Heart left ventricle (tissue), 13 donors: ENCODE results near the gene SULT1E1.

Experiments
- POLR2A ChIP-seq, 2 donors: fragments of 450-650 bp; IDR thresholded peaks; one replicate each; pipeline ENCODE4 v1.6.1; 2017; ENCODE audit warnings: antibody characterized with exemption in 2 of 2, mild to moderate bottlenecking in 2 of 2, moderate library complexity in 2 of 2
- TF ChIP-seq, protein P1 (sequence below), 12 donors: fragments of 200-600 bp; sonication (generic) in 4 of 12; IDR thresholded peaks; one replicate each; pipeline versions ENCODE4 v1.5.0 to v1.8.0; 2018 to 2022; ENCODE audit warnings: antibody characterized with exemption in 12 of 12, mild to moderate bottlenecking in 5 of 12
- donor health status: ischemic (EF 13 %, LVEDD 7.1; RV severe dilation, severe dysfunction).
- donor health status: DM: no; HTN: yes; CAD: no.
- donor health status: DM: no; HTN: no; CAD: no.
- donor health status: ischemic (EF 25% LVEDD 6.9; RV normal size, moderate dysfunction).
- donor health status: ischemic (EF 25% LVEDD 5.7; RV mildly dilated, moderate dysfunction).
- donor health status: ischemic (EF 35%, LVEDD 5.7; RV mildly dilated, moderate dysfunction).
- donor health status: nonischemic (EF 11% LVEDD 7.7; RV severe dilation, severe dysfunction).
- donor health status: DM: yes; HTN: yes; CAD: no.
- donor health status: PGD.
- donor health status: ischemic (EF 29% LVEDD 5.4; RV normal size, mild dysfunction).
- donor health status: nonischemic (EF 23%, LVEDD 6.1; RV moderate dilation, normal function).

DNA sequence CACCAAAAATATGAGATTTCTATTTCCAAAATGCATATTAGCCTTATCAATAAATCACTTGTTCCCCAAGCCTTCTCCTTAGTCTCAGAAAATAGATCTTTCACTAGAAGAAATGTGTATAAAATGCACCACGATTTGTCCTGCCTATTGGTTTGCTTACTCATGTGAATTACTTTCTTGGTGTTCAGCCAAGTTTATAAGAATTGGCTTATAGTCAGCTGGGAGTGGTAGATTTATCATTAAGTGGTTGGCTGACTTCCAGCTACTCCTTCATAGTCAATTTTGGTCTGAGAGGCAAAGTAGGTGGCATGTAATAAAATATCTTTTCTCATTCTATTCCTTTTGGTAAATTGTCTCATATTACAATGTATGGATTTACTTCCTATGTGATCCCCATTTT is 1.3 kb downstream of the SULT1E1 start:
- TF ChIP-seq, protein P1, sequence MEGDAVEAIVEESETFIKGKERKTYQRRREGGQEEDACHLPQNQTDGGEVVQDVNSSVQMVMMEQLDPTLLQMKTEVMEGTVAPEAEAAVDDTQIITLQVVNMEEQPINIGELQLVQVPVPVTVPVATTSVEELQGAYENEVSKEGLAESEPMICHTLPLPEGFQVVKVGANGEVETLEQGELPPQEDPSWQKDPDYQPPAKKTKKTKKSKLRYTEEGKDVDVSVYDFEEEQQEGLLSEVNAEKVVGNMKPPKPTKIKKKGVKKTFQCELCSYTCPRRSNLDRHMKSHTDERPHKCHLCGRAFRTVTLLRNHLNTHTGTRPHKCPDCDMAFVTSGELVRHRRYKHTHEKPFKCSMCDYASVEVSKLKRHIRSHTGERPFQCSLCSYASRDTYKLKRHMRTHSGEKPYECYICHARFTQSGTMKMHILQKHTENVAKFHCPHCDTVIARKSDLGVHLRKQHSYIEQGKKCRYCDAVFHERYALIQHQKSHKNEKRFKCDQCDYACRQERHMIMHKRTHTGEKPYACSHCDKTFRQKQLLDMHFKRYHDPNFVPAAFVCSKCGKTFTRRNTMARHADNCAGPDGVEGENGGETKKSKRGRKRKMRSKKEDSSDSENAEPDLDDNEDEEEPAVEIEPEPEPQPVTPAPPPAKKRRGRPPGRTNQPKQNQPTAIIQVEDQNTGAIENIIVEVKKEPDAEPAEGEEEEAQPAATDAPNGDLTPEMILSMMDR (IDR thresholded peaks at IDR 0.05): no peak
- no peak for TF ChIP-seq POLR2A (IDR thresholded peaks at IDR 0.05)
